Activated T-helper 17 cell treated with anti-CD3 and anti-CD28 coated beads, Interleukin-2, amount 50 U/mL, for 72 hours (primary cell): Measurements from ENCODE around the gene SLC19A2. TPM values are rescaled to one million over a fixed set of nuclear protein-coding genes. Genes with fewer than 3 reads are reported as not detected.
"Not testable (repeated sequence)": the region's sequence is repeated elsewhere in the genome, so short reads cannot be mapped to it uniquely, and the experiment has no call there.

Experiments
- ATAC-seq: fragments of 150-1000 bp; cut with Tn5 transposase; replicated peaks from 2 replicates; pipeline ENCODE4 v1.10.0; 2021; ENCODE audit warnings: mild to moderate bottlenecking, moderate library complexity
- H3K27ac Mint-ChIP-seq: one replicate; pipeline ENCODE4 v1.8.0; 2022; ENCODE audit warnings: mixed read lengths
- H3K27me3 Mint-ChIP-seq: one replicate; pipeline ENCODE4 v1.8.0; 2022; ENCODE audit warnings: mixed read lengths
- H3K36me3 Mint-ChIP-seq: one replicate; pipeline ENCODE4 v1.8.0; 2022; ENCODE audit warnings: low read depth, mild to moderate bottlenecking, mixed read lengths
- H3K4me1 Mint-ChIP-seq: one replicate; pipeline ENCODE4 v1.8.0; 2022; ENCODE audit warnings: mixed read lengths
- H3K4me3 Mint-ChIP-seq: one replicate; pipeline ENCODE4 v1.8.0; 2022; ENCODE audit warnings: mild to moderate bottlenecking, mixed read lengths
- H3K9me3 Mint-ChIP-seq: one replicate; pipeline ENCODE4 v1.8.0; 2022; ENCODE audit warnings: mixed read lengths
- total RNA-seq, 2 donors: library from RNA; stranded (reverse); gene quantifications; one replicate each; pipeline ENCODE4 v1.2.3, GENCODE V29; 2022

SLC19A2 gene
- total RNA-seq, result 10 to 100 TPM in 1 of 2 donors, 1 to 10 TPM in 1; 9.1 to 13.9 TPM

GRCh38 chr1:169485431-169486280, at the start of gene SLC19A2:
TSS of gene SLC19A2 (minus strand) at chr1:169485944. CDS start at chr1:169485766, 178 bp downstream.
- Mint-ChIP-seq H3K4me1 (peaks cover 27% of the 10 kb centered on the region), H3K9me3 (no peaks in the 10 kb centered on the region), H3K27me3 (no peaks in the 10 kb centered on the region), H3K27ac (peak within 1 kb of the TSS; percentile 93), H3K4me3 (peak within 1 kb of the TSS; percentile 97), H3K36me3 (peaks cover 7% of the 10 kb centered on the region)
- peak; percentile 97 for ATAC-seq

- no peak overlapping the region for H3K27ac Mint-ChIP-seq
- H3K36me3 Mint-ChIP-seq, result no peaks in the 10 kb centered on the region
- ATAC-seq, result no peak
- no peaks in the 10 kb centered on the region for H3K27me3 Mint-ChIP-seq
- H3K4me3 Mint-ChIP-seq, result no peak overlapping the region
- no peaks in the 10 kb centered on the region for H3K9me3 Mint-ChIP-seq
- peaks cover 9% of the 10 kb centered on the region for H3K4me1 Mint-ChIP-seq
Observed at GRCh38 chr1:169534653-169535052, 48.9 kb upstream of the SLC19A2 start.

- not testable (repeated sequence) for H3K9me3 Mint-ChIP-seq, H3K27ac Mint-ChIP-seq, H3K36me3 Mint-ChIP-seq
Observed at GRCh38 chr1:169533528-169534190, 47.9 kb upstream of the SLC19A2 start.

GRCh38 chr1:169530448-169530847, 44.7 kb upstream of the SLC19A2 start:
- H3K4me3 Mint-ChIP-seq, result no peak overlapping the region
- H3K4me1 Mint-ChIP-seq, result peaks cover 6% of the 10 kb centered on the region
- no peaks in the 10 kb centered on the region for H3K27me3 Mint-ChIP-seq
- H3K36me3 Mint-ChIP-seq, result no peaks in the 10 kb centered on the region
- ATAC-seq, result no peak
- no peaks in the 10 kb centered on the region for H3K9me3 Mint-ChIP-seq
- H3K27ac Mint-ChIP-seq, result no peak overlapping the region

More at GRCh38 chr1:169533528-169534190, 47.9 kb upstream of the SLC19A2 start:
- ATAC-seq, H3K27me3 Mint-ChIP-seq, H3K4me3 Mint-ChIP-seq, H3K4me1 Mint-ChIP-seq: not testable (repeated sequence)

GRCh38 chr1:169529068-169529642, 43.4 kb upstream of the SLC19A2 start:
- H3K27me3 Mint-ChIP-seq, result no peaks in the 10 kb centered on the region
- H3K4me1 Mint-ChIP-seq, result peaks cover 6% of the 10 kb centered on the region
- no peak overlapping the region for H3K4me3 Mint-ChIP-seq
- ATAC-seq, result no peak
- no peaks in the 10 kb centered on the region for H3K36me3 Mint-ChIP-seq
- H3K9me3 Mint-ChIP-seq, result no peaks in the 10 kb centered on the region
- peak overlapping the region; percentile 28 for H3K27ac Mint-ChIP-seq

- no peak for ATAC-seq
- Mint-ChIP-seq H3K4me3 (no peak overlapping the region), H3K36me3 (no peaks in the 10 kb centered on the region), H3K9me3 (no peaks in the 10 kb centered on the region), H3K4me1 (peaks cover 6% of the 10 kb centered on the region), H3K27ac (peak overlapping the region; percentile 28), H3K27me3 (no peaks in the 10 kb centered on the region)
Observed at GRCh38 chr1:169528215-169529067, 42.7 kb upstream of the SLC19A2 start.

- peaks cover 6% of the 10 kb centered on the region for H3K4me1 Mint-ChIP-seq
- no peak overlapping the region for H3K4me3 Mint-ChIP-seq
- H3K27me3 Mint-ChIP-seq, result no peaks in the 10 kb centered on the region
- H3K36me3 Mint-ChIP-seq, result no peaks in the 10 kb centered on the region
- H3K27ac Mint-ChIP-seq, result no peak overlapping the region
- no peak for ATAC-seq
- H3K9me3 Mint-ChIP-seq, result no peaks in the 10 kb centered on the region
Observed at GRCh38 chr1:169527451-169528214, 41.9 kb upstream of the SLC19A2 start.

GRCh38 chr1:169527001-169527400, 41.3 kb upstream of the SLC19A2 start:
- H3K9me3 Mint-ChIP-seq, result no peaks in the 10 kb centered on the region
- no peak overlapping the region for H3K27ac Mint-ChIP-seq
- no peak overlapping the region for H3K4me3 Mint-ChIP-seq
- H3K4me1 Mint-ChIP-seq, result peaks cover 6% of the 10 kb centered on the region
- no peaks in the 10 kb centered on the region for H3K27me3 Mint-ChIP-seq
- ATAC-seq, result no peak
- no peaks in the 10 kb centered on the region for H3K36me3 Mint-ChIP-seq

- ATAC-seq, result no peak
- Mint-ChIP-seq H3K27ac (no peak overlapping the region), H3K27me3 (no peaks in the 10 kb centered on the region), H3K36me3 (no peaks in the 10 kb centered on the region), H3K9me3 (no peaks in the 10 kb centered on the region), H3K4me3 (no peak overlapping the region), H3K4me1 (peaks cover 6% of the 10 kb centered on the region)
Observed at GRCh38 chr1:169526120-169526832, 40.5 kb upstream of the SLC19A2 start.

- no peak for ATAC-seq
- Mint-ChIP-seq H3K4me1 (peaks cover 6% of the 10 kb centered on the region), H3K4me3 (no peak overlapping the region), H3K36me3 (no peaks in the 10 kb centered on the region), H3K9me3 (no peaks in the 10 kb centered on the region), H3K27ac (no peak overlapping the region), H3K27me3 (no peaks in the 10 kb centered on the region)
Observed at GRCh38 chr1:169525391-169525790, 39.6 kb upstream of the SLC19A2 start.

- H3K36me3 Mint-ChIP-seq, result no peaks in the 10 kb centered on the region
- H3K4me1 Mint-ChIP-seq, result peaks cover 3% of the 10 kb centered on the region
- no peaks in the 10 kb centered on the region for H3K9me3 Mint-ChIP-seq
- peak overlapping the region; percentile 30 for H3K27ac Mint-ChIP-seq
- no peak for ATAC-seq
- no peak overlapping the region for H3K4me3 Mint-ChIP-seq
- no peaks in the 10 kb centered on the region for H3K27me3 Mint-ChIP-seq
Observed at GRCh38 chr1:169523904-169524303, 38.2 kb upstream of the SLC19A2 start.

GRCh38 chr1:169521226-169521625, 35.5 kb upstream of the SLC19A2 start:
- no peak overlapping the region for H3K27ac Mint-ChIP-seq
- H3K9me3 Mint-ChIP-seq, result no peaks in the 10 kb centered on the region
- no peaks in the 10 kb centered on the region for H3K27me3 Mint-ChIP-seq
- H3K4me1 Mint-ChIP-seq, result no peaks in the 10 kb centered on the region
- no peak overlapping the region for H3K4me3 Mint-ChIP-seq
- no peak for ATAC-seq
- H3K36me3 Mint-ChIP-seq, result no peaks in the 10 kb centered on the region

- Mint-ChIP-seq H3K4me1 (no peaks in the 10 kb centered on the region), H3K36me3 (no peaks in the 10 kb centered on the region), H3K4me3 (no peak overlapping the region), H3K27me3 (no peaks in the 10 kb centered on the region), H3K9me3 (no peaks in the 10 kb centered on the region), H3K27ac (no peak overlapping the region)
- no peak for ATAC-seq
Observed at GRCh38 chr1:169517558-169518186, 31.9 kb upstream of the SLC19A2 start.
